Activated CD4-positive, alpha-beta T cell treated with anti-CD3 and anti-CD28 coated beads, Interleukin-2, amount 10 ng/mL, durations not matched to agents 24 days and 14 days (primary cell): ENCODE results near the gene STRC. TPM values are rescaled to one million over a fixed set of nuclear protein-coding genes. Genes with fewer than 3 reads are reported as not detected.

Experiments used
- total RNA-seq: library from RNA; stranded (reverse); gene quantifications from 2 replicates; pipeline ENCODE4 v1.2.3, GENCODE V29; 2022

Gene STRC
- total RNA-seq, 1 donor from 2014 or later: 0.05 TPM

Other genes starting within 250 kb of the STRC start
- gene ZSCAN29, start 247.8 kb downstream of the STRC start, total RNA-seq: 30.9 and 32.1 TPM in 2 replicates
- gene TUBGCP4, start 247.7 kb downstream of the STRC start, total RNA-seq: 48.0 and 49.6 TPM in 2 replicates
- 38.7 and 40.0 TPM in 2 replicates for gene TP53BP1, start 125.6 kb downstream of the STRC start, total RNA-seq
- gene MAP1A, start 101.2 kb downstream of the STRC start, total RNA-seq: 2.0 and 2.1 TPM in 2 replicates
- gene PPIP5K1, start 28.6 kb downstream of the STRC start, total RNA-seq: 57.8 and 60.0 TPM in 2 replicates
- gene CKMT1B, start 24.8 kb downstream of the STRC start, total RNA-seq: 0.66 and 0.77 TPM in 2 replicates
- 8.9 and 10.0 TPM in 2 replicates for gene CATSPER2, start 30.0 kb upstream of the STRC start, total RNA-seq
- gene CKMT1A, start 75.1 kb upstream of the STRC start, total RNA-seq: 0.28 and 0.66 TPM in 2 replicates
- 313 and 336 TPM in 2 replicates for gene PDIA3, start 127.6 kb upstream of the STRC start, total RNA-seq
- 1.2 and 1.3 TPM in 2 replicates for gene ELL3, start 158.2 kb upstream of the STRC start, total RNA-seq
- 524 TPM in 2 replicates for gene SERF2, start 173.5 kb upstream of the STRC start, total RNA-seq
- gene SERINC4, start 181.4 kb upstream of the STRC start, total RNA-seq: 0.28 and 0.33 TPM in 2 replicates
- gene HYPK, start 181.8 kb upstream of the STRC start, total RNA-seq: 20.3 and 33.8 TPM in 2 replicates
- gene MFAP1, start 205.9 kb upstream of the STRC start, total RNA-seq: 49.3 and 51.3 TPM in 2 replicates
- 76.6 and 80.4 TPM in 2 replicates for gene WDR76, start 208.2 kb upstream of the STRC start, total RNA-seq